HL-60/S4 treated with phorbol 12-myristate 13-acetate at 8.2 ng/mL for 4 days and 3 days (cell line): Measurements from ENCODE around the gene PARD3B.

Experiments used
- in situ Hi-C: fragments of 300-500 bp; cut with MboI; formaldehyde crosslinking; loops from 2 replicates; pipeline ENCODE4 v1.15.0; 2022; ENCODE audit warnings: low sequenced_read_pairs

PARD3B gene

DNA sequence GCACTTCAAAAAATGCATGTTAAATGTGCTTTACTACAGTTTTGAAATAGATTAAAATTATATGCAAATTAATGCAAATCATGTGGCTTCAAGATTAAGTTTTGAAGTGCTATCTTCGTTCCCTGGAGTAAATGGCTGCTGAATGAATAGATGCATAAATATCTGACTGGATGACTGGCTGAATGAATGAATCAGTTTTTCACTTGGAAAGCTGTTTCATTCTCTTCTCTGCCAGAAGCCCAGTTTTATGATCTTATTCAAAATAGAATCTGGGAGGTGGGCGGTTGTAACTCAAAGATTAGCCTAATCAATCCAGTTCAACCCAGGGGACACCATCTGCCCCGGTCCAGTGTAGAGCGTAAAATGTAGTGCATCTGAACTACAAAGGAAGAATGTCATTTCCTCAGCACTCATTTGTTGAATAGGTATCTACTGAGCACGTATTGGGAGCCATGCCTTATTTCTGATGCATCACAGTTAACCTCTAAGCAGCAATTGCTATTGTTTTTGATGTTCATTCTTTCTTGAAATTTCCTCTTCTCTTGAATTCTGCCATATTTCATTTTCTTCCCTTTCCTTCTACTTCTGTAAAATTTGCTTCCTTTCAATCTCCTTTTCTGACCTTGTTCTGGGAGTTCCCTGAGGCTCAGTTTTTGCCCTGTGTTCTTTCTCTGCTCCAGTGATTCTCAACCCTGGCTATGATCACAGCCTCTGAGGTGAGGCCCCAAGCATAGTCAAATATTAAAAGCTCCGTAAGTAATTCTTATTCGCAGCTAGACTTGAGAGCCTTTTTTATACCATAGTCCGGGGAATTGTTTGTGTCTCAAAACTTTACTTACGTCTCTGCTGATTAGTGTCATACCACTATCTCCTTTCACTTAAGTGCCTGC is 282.7 kb downstream of the PARD3B start:
- in situ Hi-C loops, result no loop called here

DNA sequence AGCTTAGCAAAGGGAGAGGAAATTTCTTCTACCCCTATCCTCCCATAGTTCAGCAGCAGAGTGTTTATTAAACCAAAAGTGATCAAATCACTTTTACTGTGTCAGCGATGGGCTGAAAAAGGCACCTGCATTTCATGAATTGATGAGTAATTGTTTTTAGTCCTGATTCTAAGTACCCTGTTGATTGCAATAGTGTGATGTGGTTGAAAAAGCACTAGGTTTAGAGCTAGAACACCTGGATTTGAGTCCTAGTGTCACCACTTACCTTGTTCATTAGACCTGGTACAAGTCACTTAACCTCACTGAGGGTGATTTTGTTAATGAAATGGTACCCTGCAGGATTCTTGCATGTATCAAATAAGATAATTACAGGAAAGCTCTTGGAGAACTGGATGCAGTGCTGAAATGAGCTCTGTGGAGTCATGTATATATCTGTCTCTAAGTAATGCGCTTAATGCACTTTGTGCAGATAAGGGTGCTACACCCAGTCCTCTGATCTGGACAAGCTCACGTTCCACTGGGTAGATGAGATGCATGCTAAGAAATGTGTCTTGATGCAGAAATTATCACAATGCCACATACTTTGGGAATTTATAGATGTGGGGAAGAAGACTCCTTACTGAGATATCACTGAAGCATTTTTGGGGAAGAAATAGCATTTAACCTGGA is 289.6 kb downstream of the PARD3B start:
- in situ Hi-C loops, result no loop called here

DNA sequence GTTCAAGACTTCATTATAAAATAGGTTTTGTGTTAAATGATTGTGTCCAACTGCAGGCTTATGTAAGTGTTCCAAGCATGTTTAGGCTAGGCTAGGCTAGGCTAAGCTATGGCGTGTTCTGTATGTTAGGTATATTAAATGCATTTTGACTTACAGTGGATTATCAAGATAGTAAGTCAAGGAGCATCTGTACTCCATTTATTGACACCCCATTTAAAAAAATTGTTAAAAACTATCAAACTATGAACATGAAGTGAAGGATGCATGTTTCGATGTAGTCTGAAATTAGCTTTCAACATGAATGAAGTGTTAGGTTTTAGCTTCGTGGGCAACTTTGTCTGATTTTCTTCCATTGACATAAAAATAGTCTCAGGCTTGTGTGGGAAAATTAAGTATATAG is 290.5 kb downstream of the PARD3B start:
- in situ Hi-C loops, result no loop called here

DNA sequence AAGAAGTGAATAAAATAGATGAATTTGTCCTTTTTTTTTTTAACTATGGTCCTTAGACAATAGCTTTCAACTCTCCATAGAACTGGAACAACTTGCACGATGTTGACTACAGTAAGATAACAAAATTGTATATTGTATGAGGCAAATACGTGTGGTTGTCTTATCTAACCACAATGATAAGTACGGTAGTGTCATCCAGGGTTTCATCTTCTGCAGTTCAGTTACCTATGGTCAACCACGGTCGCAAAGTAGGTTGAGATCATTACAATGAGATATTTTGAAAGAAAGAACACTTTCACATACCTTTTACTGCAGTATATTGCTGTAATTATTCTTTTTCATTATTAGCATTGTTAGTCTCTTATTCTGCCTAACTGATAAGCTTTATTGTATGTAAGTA is 295.2 kb downstream of the PARD3B start:
- in situ Hi-C loops, result no loop called here

DNA sequence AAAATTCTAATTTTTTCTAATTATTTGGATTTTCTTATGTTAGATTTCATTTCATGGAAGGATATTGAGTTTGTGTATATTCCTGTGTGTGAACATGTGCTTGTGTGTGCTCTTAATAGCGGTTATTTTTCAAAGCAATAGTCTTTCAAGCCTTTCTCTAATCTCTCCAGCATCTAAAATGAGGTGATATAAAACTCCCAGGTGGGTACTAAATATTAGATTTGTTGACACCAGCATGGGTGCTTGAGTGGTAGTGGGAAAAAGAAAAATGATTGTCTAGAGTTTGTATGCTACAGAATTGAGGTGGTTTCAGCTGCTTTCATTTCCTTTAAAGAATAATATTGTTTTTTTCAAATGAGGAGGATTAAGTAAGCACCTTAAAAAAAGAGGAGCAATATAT is 296.8 kb downstream of the PARD3B start:
- in situ Hi-C loops, result no loop called here

DNA sequence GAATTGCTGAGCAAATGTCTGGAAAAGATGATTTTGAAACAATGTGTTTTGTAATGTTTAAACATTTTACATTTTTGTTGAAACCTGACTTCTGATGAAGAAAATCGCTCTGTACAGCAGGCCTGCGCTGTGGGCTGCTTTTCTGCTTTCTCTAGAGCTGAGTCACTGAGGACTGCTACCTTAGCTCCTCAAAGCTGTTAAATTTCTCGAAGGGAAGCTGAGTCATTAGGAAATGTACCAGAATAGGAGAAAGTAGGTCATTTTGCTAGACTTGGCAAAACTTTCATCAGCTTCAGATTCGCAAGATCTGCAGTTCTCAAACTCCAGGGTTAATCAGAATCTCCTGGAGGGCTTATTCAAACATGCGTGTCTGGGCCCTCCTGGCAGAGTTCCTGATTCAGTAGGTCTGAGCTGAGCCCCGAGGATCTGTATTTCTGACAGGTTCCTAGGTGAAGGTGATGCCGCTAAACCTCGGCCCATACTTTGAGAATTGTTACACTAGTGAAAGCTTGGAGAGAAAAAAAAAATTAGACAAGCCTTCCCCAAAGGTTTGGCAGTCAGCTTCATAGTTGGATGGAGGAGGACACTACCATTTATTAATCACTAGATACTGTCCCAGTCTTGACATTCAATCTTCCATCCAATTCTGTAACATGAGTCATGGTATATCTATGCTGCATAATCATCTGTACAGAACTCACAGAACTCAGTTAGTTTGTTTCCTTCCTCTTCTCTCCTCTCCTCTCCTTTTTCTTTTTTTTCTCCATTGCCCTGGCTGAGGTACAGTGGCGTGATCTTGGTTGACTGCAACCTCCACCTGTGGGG is 297.6 kb downstream of the PARD3B start:
- in situ Hi-C loops, result no loop called here

DNA sequence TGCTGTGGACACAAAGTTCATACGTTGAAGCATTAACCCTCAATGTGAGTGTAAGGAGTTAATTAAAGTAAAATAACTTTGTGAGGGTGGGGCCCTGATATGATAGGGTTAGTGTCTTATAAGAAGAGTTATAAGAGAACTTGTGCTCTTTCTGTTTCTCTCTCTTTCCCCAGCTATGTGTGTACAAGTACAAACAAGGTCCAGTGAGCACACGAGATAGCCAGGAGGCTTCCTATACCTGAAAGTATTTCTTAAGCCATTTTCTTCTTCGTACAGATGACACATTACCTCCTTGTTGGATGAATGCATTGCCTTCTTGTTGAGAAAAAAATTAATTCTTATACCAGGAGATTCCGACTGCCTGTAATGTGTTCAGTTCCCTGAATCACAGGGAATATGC is 301.2 kb downstream of the PARD3B start:
- in situ Hi-C loops, result no loop called here

DNA sequence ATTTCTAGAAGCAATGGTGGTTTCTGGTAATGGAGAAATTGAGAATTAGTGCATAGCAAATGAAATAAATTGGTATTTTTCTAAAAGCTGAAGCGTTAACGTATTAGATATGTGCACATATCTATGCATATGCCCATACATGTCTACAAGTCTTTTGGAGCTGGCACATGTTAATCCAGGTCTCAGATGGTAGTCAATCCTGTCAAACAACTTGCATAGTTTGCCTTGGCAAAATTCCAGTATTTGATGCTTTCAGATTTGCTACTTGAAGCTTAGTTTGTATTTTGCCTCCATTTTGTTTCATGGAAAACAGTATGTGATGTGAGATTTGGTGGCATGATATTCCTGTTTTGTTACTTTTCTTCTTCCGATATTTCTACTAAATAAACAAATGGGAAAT is 304.6 kb downstream of the PARD3B start:
- in situ Hi-C loops, result no loop called here

DNA sequence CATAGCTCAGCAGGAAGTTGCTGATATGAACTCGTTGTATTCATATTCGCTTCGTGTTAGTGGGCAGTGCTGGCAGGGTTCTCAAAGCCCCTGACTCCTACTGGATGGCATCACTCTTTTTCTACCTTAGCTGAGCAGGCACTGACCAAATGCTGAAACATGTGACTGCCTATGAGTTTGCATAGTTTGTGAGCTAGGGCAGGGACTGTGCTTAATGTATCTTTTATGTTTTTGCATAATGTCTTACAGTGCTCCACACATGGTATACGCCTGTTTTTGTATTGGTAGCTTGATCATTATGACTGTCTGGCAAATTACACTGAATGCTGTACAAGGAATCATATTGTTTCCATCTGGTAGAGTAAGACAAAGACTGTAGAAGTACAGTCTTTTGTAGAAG is 305.3 kb downstream of the PARD3B start:
- in situ Hi-C loops, result no loop called here

DNA sequence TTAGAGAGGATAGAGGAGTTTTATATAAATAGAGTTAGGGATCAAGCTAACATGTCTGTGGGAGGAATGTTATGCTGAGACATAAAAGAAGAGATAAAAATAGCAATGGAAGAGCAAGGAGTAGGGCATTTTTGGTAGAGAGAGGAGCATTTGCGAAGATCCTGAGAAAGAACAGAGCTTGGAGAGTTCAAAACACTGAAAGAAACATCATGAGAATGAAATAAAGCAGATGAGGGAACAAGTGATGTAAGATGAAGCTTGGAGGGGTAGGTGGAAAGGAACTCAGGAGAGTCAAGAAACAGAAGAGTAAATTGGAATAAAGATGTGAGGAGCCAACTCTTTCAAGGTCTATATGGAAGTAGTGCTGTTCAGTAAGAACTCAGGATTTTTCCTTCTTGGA is 308.6 kb downstream of the PARD3B start:
- in situ Hi-C loops, result no loop called here

DNA sequence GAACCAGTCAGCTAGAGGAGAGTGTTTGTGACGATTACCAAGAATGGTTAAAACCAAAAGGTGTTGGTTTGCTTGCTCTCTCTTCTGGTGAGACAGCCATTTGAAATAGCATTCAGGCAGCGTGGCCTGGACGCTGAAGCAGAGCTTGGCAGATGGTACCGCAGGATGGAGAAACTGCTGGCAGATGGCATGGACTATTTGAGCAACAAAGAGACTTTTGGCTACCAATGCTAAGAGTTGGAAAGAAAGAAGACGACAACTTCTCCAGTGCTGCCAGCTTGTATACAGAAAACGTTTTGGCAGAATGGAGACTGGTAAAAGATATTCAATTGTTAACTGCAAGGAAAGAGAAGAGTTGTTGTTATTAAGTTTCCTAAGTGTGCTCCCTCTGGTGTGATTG is 315.0 kb downstream of the PARD3B start:
- in situ Hi-C loops, result no loop called here

DNA sequence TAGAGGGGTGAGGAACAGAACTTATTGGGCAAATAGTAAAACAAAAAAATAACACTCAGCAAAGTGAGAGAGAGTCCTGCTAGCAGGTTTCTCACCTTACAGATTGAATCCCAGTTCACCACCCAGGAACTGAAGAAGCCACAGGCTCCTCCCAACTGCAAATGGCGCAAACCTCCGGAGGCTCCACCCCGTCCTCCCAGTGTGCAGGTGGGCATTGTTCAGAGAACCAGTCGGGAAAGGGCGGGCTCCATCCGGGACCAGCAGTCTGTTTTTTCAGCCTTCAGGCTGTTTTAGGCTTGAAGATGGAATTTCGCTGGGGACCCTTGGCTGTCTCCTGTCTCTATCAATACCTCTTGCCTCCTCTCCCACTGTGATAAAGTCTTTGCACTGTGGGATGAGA is 317.5 kb downstream of the PARD3B start:
- in situ Hi-C loops, result no loop called here

DNA sequence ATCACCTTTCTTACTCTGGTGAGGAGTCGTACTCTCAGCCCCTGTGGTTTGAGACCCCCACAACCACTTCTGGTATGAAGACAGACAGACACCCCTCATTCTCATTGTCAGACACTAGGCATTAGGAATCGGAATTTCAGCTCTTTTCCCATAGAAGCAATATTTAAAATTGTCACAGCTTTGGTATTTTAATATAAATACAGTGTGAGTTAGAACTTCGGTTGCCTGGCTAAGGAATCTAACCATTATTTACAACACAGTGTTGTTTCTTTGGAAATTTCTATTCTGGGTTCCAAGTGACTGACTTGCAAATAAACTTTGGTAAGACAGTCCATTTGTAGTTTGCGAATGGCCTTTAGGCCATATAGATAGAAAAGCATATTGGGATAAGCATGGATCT is 318.1 kb downstream of the PARD3B start:
- in situ Hi-C loops, result no loop called here

DNA sequence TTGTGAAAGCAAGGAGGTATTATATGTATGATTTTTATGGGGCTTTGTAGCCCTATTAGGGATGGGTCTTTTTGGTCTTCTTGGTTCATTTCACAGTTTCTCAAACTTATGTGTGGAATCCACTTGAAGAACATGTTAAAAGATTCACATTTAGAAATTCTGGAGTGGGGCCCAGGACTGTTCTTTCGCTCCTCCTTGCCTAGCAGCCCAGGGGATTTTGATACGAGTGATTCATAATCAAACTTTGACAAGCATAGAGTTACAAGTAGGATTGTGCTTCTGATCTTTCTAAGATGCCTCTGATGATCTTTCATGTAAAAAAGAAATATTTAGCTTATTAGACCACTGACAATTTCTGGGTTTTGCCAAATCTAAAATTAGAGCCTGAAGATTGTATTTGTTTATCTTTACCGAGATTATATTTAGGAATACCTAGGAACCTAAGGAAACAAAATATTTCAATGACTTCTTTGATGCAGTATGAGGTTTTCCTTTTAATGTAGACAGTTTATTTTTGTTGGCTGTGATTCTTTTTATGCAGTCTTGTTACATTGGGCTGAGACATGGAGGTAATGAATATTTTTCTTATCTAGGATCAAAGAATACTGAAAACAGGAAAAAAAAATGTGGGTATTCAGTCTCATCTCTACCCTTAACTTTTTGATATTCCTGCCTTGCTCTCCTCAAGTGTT is 324.0 kb downstream of the PARD3B start:
- in situ Hi-C loops, result no loop called here

DNA sequence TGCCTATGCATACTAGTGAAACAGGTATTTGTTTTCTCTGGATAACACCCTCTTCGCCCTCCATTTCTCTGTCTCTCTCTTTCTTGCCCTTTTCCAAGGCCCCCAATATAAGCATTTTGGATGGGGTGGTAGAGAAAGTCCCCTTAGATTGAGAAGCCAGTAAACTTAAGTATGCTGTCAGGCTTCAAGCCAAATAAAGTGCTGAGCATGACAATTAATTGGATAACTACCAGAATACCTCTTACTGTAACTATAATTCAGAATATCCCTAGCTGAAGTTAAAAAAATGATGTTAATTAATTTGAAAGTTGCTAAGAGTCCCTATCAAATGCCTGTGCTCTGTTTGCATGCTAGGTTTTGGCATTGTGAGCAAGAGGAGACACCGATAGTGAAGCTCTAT is 324.8 kb downstream of the PARD3B start:
- in situ Hi-C loops, result no loop called here

DNA sequence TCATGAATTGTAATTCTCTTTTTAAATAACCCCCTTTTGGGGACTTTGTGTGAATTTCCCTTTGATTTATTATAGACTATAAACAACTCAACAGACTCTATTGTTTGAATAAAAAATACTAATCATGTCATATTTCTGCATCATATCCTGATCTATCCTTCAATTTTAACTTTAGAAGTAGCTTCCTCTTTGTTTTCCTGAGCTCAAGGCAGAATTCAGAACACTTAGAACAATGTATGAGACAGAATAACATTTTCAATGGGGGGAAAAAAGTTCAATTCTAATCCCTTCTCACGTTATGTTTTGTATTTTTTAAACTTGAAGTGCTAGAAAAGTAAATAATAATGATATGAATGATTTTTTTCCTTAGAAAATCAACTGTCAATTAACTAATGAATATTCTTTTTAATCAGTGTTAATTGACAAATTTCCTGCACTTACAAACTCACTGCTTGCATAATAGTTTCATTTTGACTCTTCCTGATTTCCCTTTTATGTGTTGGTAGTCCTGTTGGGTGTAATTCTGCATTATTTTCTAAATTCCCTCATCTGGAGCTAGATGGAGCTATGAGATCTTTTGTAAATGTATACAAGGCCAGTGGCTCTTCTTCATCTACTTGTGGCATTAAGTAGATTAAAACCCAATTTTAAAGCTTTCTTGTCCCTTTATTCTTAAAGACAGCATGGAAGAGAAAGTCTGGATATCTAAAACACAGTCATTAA is 326.1 kb downstream of the PARD3B start:
- in situ Hi-C loops, result no loop called here

DNA sequence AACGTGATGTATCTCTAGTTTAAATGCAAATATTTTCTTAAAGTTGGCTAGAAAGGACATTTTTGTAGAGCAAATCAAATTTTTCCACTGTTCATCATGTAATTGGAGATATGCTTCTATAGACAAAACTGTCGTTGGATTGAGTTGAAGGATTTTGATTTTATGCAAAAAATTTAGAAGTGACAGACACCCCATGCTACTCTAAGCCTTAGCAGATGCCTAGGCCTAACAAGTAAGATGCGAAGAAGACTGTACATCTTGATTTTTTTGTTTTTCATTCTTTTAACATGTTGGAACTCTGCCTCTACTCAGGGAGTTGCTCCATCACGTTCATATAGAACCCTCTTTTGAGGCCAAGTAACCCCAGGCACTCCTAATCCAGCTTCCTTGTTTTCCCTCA is 331.0 kb downstream of the PARD3B start:
- in situ Hi-C loops, result no loop called here

DNA sequence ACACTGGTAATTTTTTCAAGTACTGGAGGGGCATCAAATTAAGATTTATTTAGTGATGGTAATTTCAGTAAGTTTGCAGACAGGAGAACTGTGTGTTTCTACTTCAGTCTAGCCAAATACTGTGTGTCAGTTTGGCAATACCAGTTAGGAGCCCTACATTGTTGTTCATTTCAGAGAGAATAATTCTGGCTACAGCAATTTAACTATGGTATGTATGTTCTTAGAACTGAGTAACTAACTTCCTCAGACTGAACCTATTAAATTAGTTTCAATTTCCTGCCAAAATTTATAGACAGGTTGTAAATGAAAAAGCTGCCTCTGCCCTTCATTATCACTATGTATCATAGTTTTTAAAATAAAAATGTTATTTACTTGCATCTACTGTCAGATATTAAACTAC is 332.4 kb downstream of the PARD3B start:
- in situ Hi-C loops, result no loop called here

DNA sequence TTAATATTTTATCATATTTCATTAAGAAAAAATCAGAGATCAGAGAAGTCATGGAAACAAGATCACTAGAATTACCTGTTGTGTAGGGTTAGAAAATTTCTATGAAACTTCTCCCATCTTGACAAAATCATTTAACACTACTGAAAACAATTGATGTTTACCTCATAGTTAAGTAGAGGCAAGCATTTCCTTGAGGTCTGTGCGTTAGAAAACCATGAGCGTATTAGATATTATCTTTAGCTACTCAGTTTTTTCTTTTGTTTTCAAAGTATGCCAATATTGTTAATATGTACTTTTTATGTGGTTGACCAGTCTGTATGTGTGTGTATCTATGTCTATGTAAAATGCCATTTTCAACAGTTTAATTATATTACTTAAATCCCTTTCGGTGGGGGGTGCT is 335.7 kb downstream of the PARD3B start:
- in situ Hi-C loops, result no loop called here

DNA sequence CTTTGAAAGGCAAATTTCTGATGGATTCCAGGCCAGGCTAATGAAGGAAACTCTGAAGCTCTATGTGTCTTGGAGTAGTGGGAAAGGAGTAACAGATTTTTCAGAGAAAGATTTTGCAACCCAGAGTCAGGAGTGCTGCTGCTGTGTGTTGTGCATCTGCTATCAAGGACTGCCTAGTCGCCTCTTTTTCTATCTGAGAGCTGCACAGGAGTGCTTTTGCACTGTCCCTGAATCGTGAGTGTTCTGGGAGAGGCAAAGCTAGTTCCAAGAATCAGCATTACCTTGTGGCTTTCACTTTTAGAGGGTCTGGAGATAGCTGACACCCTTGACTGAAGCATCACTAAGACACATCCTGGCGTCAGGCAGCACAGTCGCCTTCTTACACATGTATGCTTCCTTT is 336.4 kb downstream of the PARD3B start:
- in situ Hi-C loops, result no loop called here
